Smooth muscle cell (in vitro differentiated cells): ENCODE results near the gene BICRA. TPM values are rescaled to one million over a fixed set of nuclear protein-coding genes. Genes with fewer than 3 reads are reported as not detected.

Experiments
- DNase-seq: peaks from one replicate; lab custom pipeline; 2025; ENCODE audit not compliant: unreplicated experiment; lab: John Stamatoyannopoulos, UW
- H2AFZ ChIP-seq: fragments of 200-600 bp; sonication (generic); 2 replicates; pipeline ENCODE4 v1.6.0; 2016; ENCODE audit warnings: antibody characterized with exemption, low read depth, mild to moderate bottlenecking
- H3F3A ChIP-seq: fragments of 200-600 bp; sonication (generic); 2 replicates; pipeline ENCODE4 v1.6.0; 2017; ENCODE audit warnings: antibody characterized with exemption, low read depth
- H3K27ac ChIP-seq: fragments of 200-600 bp; sonication (generic); 2 replicates; pipeline ENCODE4 v1.5.1; 2016; ENCODE audit warnings: low read depth, mild to moderate bottlenecking
- H3K27me3 ChIP-seq: fragments of 200-600 bp; sonication (generic); 2 replicates; pipeline ENCODE4 v1.6.1; 2016; ENCODE audit warnings: low read depth, mild to moderate bottlenecking
- H3K36me3 ChIP-seq: fragments of 200-600 bp; sonication (generic); 2 replicates; pipeline ENCODE4 v1.5.1; 2016; ENCODE audit warnings: low read depth
- H3K4me1 ChIP-seq: fragments of 200-600 bp; sonication (generic); 2 replicates; pipeline ENCODE4 v1.5.1; 2016; ENCODE audit warnings: low read depth
- H3K4me2 ChIP-seq: fragments of 200-600 bp; sonication (generic); 2 replicates; pipeline ENCODE4 v1.6.0; 2016; ENCODE audit warnings: mild to moderate bottlenecking
- H3K4me3 ChIP-seq: fragments of 200-600 bp; sonication (generic); 2 replicates; pipeline ENCODE4 v1.5.1; 2016; ENCODE audit warnings: mild to moderate bottlenecking
- H3K79me2 ChIP-seq: fragments of 200-600 bp; sonication (generic); 2 replicates; pipeline ENCODE4 v1.6.0; 2016; ENCODE audit warnings: low read depth, mild to moderate bottlenecking
- H3K9ac ChIP-seq: fragments of 200-600 bp; sonication (generic); 2 replicates; pipeline ENCODE4 v1.6.0; 2016; ENCODE audit warnings: low read depth
- H3K9me3 ChIP-seq: fragments of 200-600 bp; sonication (generic); replicated peaks from 2 replicates; pipeline ENCODE4 v1.5.1; 2016; ENCODE audit warnings: low read depth
- H4K20me1 ChIP-seq: fragments of 200-600 bp; sonication (generic); 2 replicates; pipeline ENCODE4 v1.6.0; 2016; ENCODE audit warnings: low read depth
- CTCF ChIP-seq: fragments of 200-600 bp; sonication (generic); IDR thresholded peaks from 2 replicates; pipeline ENCODE4 v1.5.1; 2017; ENCODE audit warnings: borderline replicate concordance, mild to moderate bottlenecking, antibody characterized with exemption; ENCODE audit not compliant: insufficient read depth, poor library complexity, severe bottlenecking
- WGBS: methylation state at CpG from one replicate; pipeline ENCODE4 v1.1.7; 2016; ENCODE audit warnings: low lambda C conversion rate; 5-methylcytosine and 5-hydroxymethylcytosine counted together
- polyA plus RNA-seq: library from polyadenylated mRNA; unstranded; fragments of >200 nt; fragmentation: Nextera tagmentation; extraction: Ambion mirVana; gene quantifications from 2 replicates; pipeline ENCODE4 v1.2.1, GENCODE V29; 2016
- total RNA-seq: library from RNA; depleted of rRNA; stranded (reverse); fragments of >200 nt; gene quantifications from 2 replicates; pipeline ENCODE4 v1.2.3, GENCODE V29; 2014

The BICRA gene
- total and polyA plus RNA-seq, 2 experiments from 2014 or later, result 3.6 to 10.0 TPM

- no peak for TF ChIP-seq CTCF
- no peak overlapping the region for H3K9ac ChIP-seq
- WGBS, result 96% methylated on average over 18 of the region's 34 CpGs
Measured at GRCh38 chr19:47680858-47681332, 72.0 kb downstream of the BICRA start.

GRCh38 chr19:47681388-47681787 is 72.5 kb downstream of the BICRA start:
- 94% methylated on average over 6 of the region's 6 CpGs for WGBS
- peaks cover 3% of the 10 kb centered on the region for H3K36me3 ChIP-seq

More at GRCh38 chr19:47680858-47681332, 72.0 kb downstream of the BICRA start:
- H3K9me3 ChIP-seq, result no peaks in the 10 kb centered on the region
- H3K4me2 ChIP-seq, result no peak overlapping the region
- H3K4me1 ChIP-seq, result no peaks in the 10 kb centered on the region
- DNase-seq, result no peak
- no peak overlapping the region for H2AFZ ChIP-seq
- no peaks in the 10 kb centered on the region for H3F3A ChIP-seq
- no peaks in the 10 kb centered on the region for H3K27me3 ChIP-seq
- H3K79me2 ChIP-seq, result no peaks in the 10 kb centered on the region
- H3K27ac ChIP-seq, result no peak overlapping the region
- peaks cover 52% of the 10 kb centered on the region for H4K20me1 ChIP-seq
- H3K36me3 ChIP-seq, result peaks cover 3% of the 10 kb centered on the region
- no peak overlapping the region for H3K4me3 ChIP-seq

GRCh38 chr19:47681936-47682335 is 73.0 kb downstream of the BICRA start:
- WGBS, result over 99% methylated on average over 6 of the region's 23 CpGs
- Histone ChIP-seq H3K9ac (no peak overlapping the region), H3K4me2 (no peak overlapping the region), H2AFZ (no peak overlapping the region), H3K9me3 (no peaks in the 10 kb centered on the region), H3K4me3 (no peak overlapping the region), H3K79me2 (peaks cover 7% of the 10 kb centered on the region), H3K4me1 (no peaks in the 10 kb centered on the region), H3K36me3 (peaks cover 3% of the 10 kb centered on the region), H3F3A (no peaks in the 10 kb centered on the region), H3K27ac (no peak overlapping the region), H4K20me1 (peaks cover 63% of the 10 kb centered on the region), H3K27me3 (no peaks in the 10 kb centered on the region)
- no peak for DNase-seq
- TF ChIP-seq CTCF, result no peak

More at GRCh38 chr19:47681388-47681787, 72.5 kb downstream of the BICRA start:
- no peak overlapping the region for H3K27ac ChIP-seq
- no peak overlapping the region for H3K4me2 ChIP-seq
- H3K79me2 ChIP-seq, result peaks cover 2% of the 10 kb centered on the region
- H3F3A ChIP-seq, result no peaks in the 10 kb centered on the region
- no peak for TF ChIP-seq CTCF
- no peaks in the 10 kb centered on the region for H3K4me1 ChIP-seq
- no peak overlapping the region for H3K4me3 ChIP-seq
- peaks cover 57% of the 10 kb centered on the region for H4K20me1 ChIP-seq
- H2AFZ ChIP-seq, result no peak overlapping the region
- DNase-seq, result no peak
- H3K27me3 ChIP-seq, result no peaks in the 10 kb centered on the region
- H3K9me3 ChIP-seq, result no peaks in the 10 kb centered on the region
- no peak overlapping the region for H3K9ac ChIP-seq

- Histone ChIP-seq H3K9me3 (no peaks in the 10 kb centered on the region), H3K4me1 (no peaks in the 10 kb centered on the region), H3K36me3 (peaks cover 3% of the 10 kb centered on the region), H3K9ac (no peak overlapping the region), H3K27ac (no peak overlapping the region), H3K4me3 (no peak overlapping the region), H2AFZ (no peak overlapping the region), H3K4me2 (no peak overlapping the region), H4K20me1 (peaks cover 72% of the 10 kb centered on the region), H3F3A (no peaks in the 10 kb centered on the region), H3K27me3 (no peaks in the 10 kb centered on the region), H3K79me2 (peaks cover 8% of the 10 kb centered on the region)
- no peak for DNase-seq
- 79% methylated on average over 6 of the region's 6 CpGs for WGBS
- TF ChIP-seq CTCF, result no peak
Measured at GRCh38 chr19:47682939-47683338, 74.0 kb downstream of the BICRA start.
